DMS153 treated with DMSO at 0.1 percent for 48 hours (cell line): ENCODE measurements around the gene RHBDD2.

ENCODE experiments used
- DNase-seq: peaks from one replicate; lab custom pipeline; 2025; ENCODE audit not compliant: unreplicated experiment; lab: John Stamatoyannopoulos, UW

Gene RHBDD2

DNA sequence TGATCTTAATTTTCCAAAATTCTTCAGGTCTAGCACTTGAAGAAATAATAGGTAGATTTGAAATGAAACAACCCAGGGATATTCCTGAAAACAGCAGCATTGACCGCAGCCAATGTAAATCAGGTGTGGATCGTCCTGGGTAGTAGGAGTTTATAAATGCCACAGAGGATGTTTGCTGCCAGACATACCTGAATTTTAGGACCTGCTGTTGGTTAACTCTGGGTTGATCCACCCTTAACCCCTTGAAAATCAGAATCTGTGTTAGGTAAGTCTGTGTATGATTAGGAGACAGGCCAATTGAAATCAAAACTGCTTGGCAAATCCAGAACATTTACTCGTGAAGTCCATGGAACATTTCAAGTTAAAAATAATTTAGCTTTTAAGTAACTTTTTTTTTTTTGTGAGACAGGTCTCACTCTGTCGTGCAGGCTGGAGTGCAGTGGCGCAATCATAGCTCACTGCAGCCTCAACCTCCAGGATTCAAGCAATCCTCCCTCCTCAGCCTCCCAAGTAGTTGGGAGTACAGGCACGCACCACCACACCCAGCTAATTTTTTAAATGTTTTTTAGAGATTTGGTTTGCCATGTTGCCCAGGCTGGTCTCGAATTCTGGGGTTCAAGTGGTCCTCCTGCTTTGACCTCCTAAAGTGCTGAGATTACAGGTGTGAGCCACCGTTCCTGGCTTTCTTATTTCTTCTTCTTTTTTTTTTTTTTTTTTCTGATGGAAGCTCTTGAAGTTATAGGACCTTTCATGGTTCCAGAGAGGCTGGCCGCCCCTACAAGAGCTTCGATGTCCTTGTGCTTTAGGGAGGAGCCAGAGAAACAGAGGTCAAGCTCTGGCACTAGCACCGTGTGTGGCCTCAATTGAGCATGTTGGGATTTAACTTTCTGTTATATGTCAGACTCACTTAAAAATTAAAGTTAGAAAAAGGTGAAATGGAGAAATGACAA is 38.1 kb downstream of the RHBDD2 start:
- DNase-seq: no peak

- DNase-seq: no peak
These were observed 41.8 kb downstream of the RHBDD2 start for GRCh38 chr7:75920431-75921161.

GRCh38 chr7:75921479-75921878 is 42.6 kb downstream of the RHBDD2 start:
- no peak for DNase-seq

DNA sequence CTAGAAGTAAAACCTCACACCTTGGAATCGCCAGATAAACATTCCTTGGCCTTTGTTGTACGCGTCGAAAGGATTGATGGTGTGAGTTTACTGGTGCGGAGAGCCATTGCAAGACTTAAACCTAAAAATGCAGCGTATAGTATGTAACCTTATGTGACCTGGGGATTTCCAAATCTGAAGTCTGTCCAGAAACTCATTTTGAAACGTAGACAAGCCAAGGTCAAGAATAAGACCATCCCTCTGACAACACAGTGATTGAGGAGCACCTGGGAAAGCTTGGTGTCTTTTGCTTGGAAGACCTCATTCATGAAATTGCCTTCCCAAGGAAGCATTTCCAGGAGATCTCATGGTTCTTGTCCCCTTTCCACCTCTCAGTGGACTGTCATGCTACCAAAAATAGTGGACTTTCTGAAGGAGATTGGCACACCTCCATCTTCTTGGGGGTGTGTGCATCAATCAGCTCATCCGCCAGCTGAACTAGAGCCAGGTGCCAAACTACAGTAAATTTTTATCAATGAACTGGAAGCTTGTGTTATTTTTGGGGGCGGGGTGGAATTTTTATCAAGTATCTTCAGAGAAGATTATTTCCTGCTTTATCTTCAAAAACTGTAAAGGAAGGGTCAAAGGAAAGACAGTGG is 44.3 kb downstream of the RHBDD2 start:
- DNase-seq: no peak

- no peak for DNase-seq
These were observed 45.4 kb downstream of the RHBDD2 start for GRCh38 chr7:75924256-75924655.

DNA sequence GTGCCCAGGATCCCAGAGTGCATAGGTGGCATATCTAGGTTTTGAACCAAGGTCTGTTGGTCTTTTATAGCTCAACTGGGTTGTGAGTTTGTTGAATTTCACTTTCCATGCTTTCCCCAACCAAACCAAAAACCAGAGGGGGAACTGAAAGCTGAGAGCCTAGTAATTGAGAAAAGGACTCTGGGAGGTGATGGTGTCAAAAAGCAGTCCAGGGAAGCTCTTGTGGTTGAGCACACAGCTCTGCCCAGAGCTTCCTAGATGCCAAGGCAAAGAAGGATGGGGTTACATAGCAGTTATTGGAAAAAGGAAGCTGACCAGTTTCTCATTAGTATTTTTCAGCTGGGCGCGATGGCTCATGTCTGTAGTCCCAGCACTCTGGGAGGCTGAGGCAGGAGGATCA is 46.1 kb downstream of the RHBDD2 start:
- no peak for DNase-seq

GRCh38 chr7:75925717-75926435 is 47.0 kb downstream of the RHBDD2 start:
- DNase-seq: no peak

- no peak for DNase-seq
These were observed 49.7 kb downstream of the RHBDD2 start for GRCh38 chr7:75928568-75928914.

DNA sequence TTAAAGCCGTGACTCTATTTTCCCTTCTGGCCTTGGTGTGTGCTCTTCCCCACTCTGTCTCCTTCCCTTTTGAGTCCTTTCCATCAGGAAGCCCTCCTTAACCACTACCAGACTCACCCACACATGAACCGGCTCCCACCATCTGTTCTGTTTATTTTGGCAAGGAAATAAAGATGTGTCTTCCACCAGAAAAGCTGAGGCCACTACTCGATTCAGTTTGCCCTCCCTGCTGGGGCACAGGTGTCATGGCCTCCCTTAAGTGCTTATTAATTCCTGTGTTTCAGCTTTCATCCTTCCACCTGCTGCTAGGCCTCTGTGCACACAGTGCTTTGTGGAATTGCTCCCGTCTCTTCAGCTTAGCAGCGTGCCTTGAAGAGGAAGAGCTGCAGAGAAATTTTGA is 52.8 kb downstream of the RHBDD2 start:
- DNase-seq: peak; percentile 46

- DNase-seq: no peak
These were observed 59.3 kb downstream of the RHBDD2 start for GRCh38 chr7:75937958-75938786.
